ENCODE measurements around the gene ASPM.

- TF ChIP-seq CTCF (tag by site-specific recombination; IDR thresholded peaks at IDR 0.05), result no peak
- no peak for TF ChIP-seq ZNF785 (tag by site-specific recombination; IDR thresholded peaks at IDR 0.05)
- TF ChIP-seq HOXD13 (CRISPR knock-in tag; IDR thresholded peaks at IDR 0.05; ENCODE audit: borderline replicate concordance), result no peak
These were observed 19.8 kb downstream of the ASPM start for GRCh38 chr1:197126691-197127090.

Measured in HEK293 (cell line).